K562 (cell line): ENCODE results near the gene GABPB2. TPM values are rescaled to one million over a fixed set of nuclear protein-coding genes. Genes with fewer than 3 reads are reported as not detected.
A peak's percentile ranks its signal among the peaks of the same experiment; 100 is the strongest.

Source experiments
- ATAC-seq: fragments of 200-7000 bp; cut with Tn5 transposase; 3 replicates; pipeline ENCODE4 v1.9.1; 2020; ENCODE audit warnings: moderate library complexity
- BruUV-seq: library from RNA; stranded (reverse); fragments of 400-500 nt; replicated peaks from 2 replicates; lab custom pipeline; 2021; lab: Mats Ljungman, UMichigan
- CTCF ChIA-PET: fragments of 300-600 bp; formaldehyde crosslinking; extraction: SDS; loops from one replicate; lab custom pipeline; 2021; ENCODE audit warnings: low intra/inter-chr PET ratio; lab: Yijun Ruan, JAX
- POLR2A ChIA-PET: fragments of 300-600, 350-650 bp; sonication (Branson Sonifier 250); formaldehyde crosslinking; extraction: SDS; loops from one replicate; lab custom pipeline; 2021; ENCODE audit warnings: antibody characterized with exemption, inconsistent platforms; lab: Yijun Ruan, JAX
- DNase-seq, 4 experiments: peaks; one replicate each; pipeline versions ENCODE4 v3.0.0 to v3.0.0-alpha.2; 2011 to 2018; ENCODE audit warnings: low spot score in 3 of 4, mixed read lengths in 3 of 4; ENCODE audit errors: extremely low read depth in 1 of 4
- FAIRE-seq: peaks from 2 replicates; lab custom pipeline; 2011; peaks lifted over from hg19 to GRCh38; lab: Jason Lieb, UNC
- H2AFZ ChIP-seq: 2 replicates; pipeline ENCODE4 v1.6.0; 2011; ENCODE audit warnings: low read depth, low read length, control low read depth, inconsistent platforms
- H3K27ac ChIP-seq: fragments of 200-600 bp; 3 replicates; pipeline ENCODE4 v1.8.0; 2011; ENCODE audit warnings: low read depth, mild to moderate bottlenecking, control low read depth, inconsistent platforms, low read length, moderate library complexity, mixed read lengths; ENCODE audit errors: extremely low read depth
- H3K27me3 ChIP-seq, 2 experiments: fragments of 300-600 bp in 1 of 2; 2 replicates in 1 of 2; 3 replicates in 1 of 2; pipeline versions ENCODE4 v1.6.0 to v1.8.0; 2011; ENCODE audit warnings: inconsistent platforms in 2 of 2, low read length in 2 of 2, mild to moderate bottlenecking in 1 of 2, mixed read lengths in 1 of 2, moderate library complexity in 1 of 2; ENCODE audit not compliant: control insufficient read depth in 2 of 2, insufficient read depth in 2 of 2
- H3K36me3 ChIP-seq: fragments of 300-600 bp; 3 replicates; pipeline ENCODE4 v1.8.0; 2011; ENCODE audit warnings: mild to moderate bottlenecking, low read length, inconsistent platforms; ENCODE audit not compliant: control insufficient read depth, insufficient read depth
- H3K4me1 ChIP-seq, 2 experiments: fragments of 200-600 bp in 1 of 2; replicated peaks in 1 of 2; 2 replicates in 1 of 2; 3 replicates in 1 of 2; pipeline versions ENCODE4 v1.5.1 to v1.8.0; 2011; ENCODE audit warnings: inconsistent platforms in 2 of 2, low read length in 2 of 2, mild to moderate bottlenecking in 1 of 2, mixed read lengths in 1 of 2, moderate library complexity in 1 of 2; ENCODE audit not compliant: control insufficient read depth in 2 of 2, insufficient read depth in 2 of 2
- H3K4me2 ChIP-seq: 2 replicates; pipeline ENCODE4 v1.6.1; 2011; ENCODE audit warnings: low read length, control low read depth, inconsistent platforms, mixed read lengths; ENCODE audit not compliant: insufficient read depth
- H3K4me3 ChIP-seq: fragments of 200-600 bp; sonication (generic), shearing (Covaris generic); 2 replicates; pipeline ENCODE4 v1.5.1; 2016; ENCODE audit warnings: control low read depth, inconsistent platforms
- H3K79me2 ChIP-seq: fragments of 200-600 bp; 3 replicates; pipeline ENCODE4 v1.8.0; 2011; ENCODE audit warnings: low read length, inconsistent platforms; ENCODE audit not compliant: control insufficient read depth, insufficient read depth
- H3K9ac ChIP-seq, 2 experiments: 2 replicates each; pipeline versions ENCODE4 v1.6.0 to v1.6.1; 2011; ENCODE audit warnings: low read depth in 2 of 2, low read length in 2 of 2, control low read depth in 1 of 2, inconsistent platforms in 1 of 2, mild to moderate bottlenecking in 1 of 2, mixed read lengths in 1 of 2; ENCODE audit not compliant: insufficient read depth in 1 of 2
- H3K9me1 ChIP-seq: one replicate; pipeline ENCODE4 v1.6.0; 2011; ENCODE audit warnings: inconsistent platforms, mild to moderate bottlenecking, low read length, moderate library complexity; ENCODE audit not compliant: control insufficient read depth, insufficient read depth
- H3K9me3 ChIP-seq: replicated peaks from 2 replicates; pipeline ENCODE4 v1.5.1; 2011; ENCODE audit warnings: low read depth, low read length, inconsistent platforms; ENCODE audit not compliant: control insufficient read depth, insufficient read depth
- H4K20me1 ChIP-seq: replicated peaks from 2 replicates; pipeline ENCODE4 v1.6.1; 2011; ENCODE audit warnings: low read length, inconsistent platforms, mixed read lengths; ENCODE audit not compliant: control insufficient read depth, insufficient read depth
- GABPB1 ChIP-seq: sonication (generic); formaldehyde crosslinking; IDR thresholded peaks from 2 replicates; pipeline ENCODE4 v1.8.0; 2022; ENCODE audit warnings: mild to moderate bottlenecking, missing genetic modification reagents
- HDAC1 ChIP-seq, 2 experiments: fragments of 450-650 bp; IDR thresholded peaks; 2 replicates each; pipeline ENCODE4 v1.6.1; 2016 to 2017; ENCODE audit warnings: inconsistent platforms in 1 of 2, mild to moderate bottlenecking in 1 of 2, moderate library complexity in 1 of 2
- HOXB6 ChIP-seq: fragments of 250-450 bp; sonication (Bioruptor Pico); IDR thresholded peaks from 2 replicates; pipeline ENCODE4 v1.5.1; 2022; ENCODE audit warnings: mild to moderate bottlenecking, borderline replicate concordance
- MYNN ChIP-seq, 2 experiments: sonication (generic); formaldehyde crosslinking in 1 of 2; IDR thresholded peaks; 2 replicates each; pipeline versions ENCODE4 v1.5.0 to v1.6.1; 2016 to 2020; ENCODE audit warnings: antibody characterized with exemption in 1 of 2, missing genetic modification reagents in 1 of 2
- ZNF140 ChIP-seq: fragments of 250-450 bp; sonication (Bioruptor Pico); IDR thresholded peaks from 2 replicates; pipeline ENCODE4 v1.8.0; 2021; ENCODE audit warnings: moderate library complexity, mild to moderate bottlenecking, inconsistent platforms
- WGBS: fragments of 100-300 bp; shearing (Covaris generic); methylation state at CpG from one replicate; pipeline ENCODE4 v1.1.6; 2016; ENCODE audit warnings: low coverage, mixed read lengths; ENCODE audit not compliant: insufficient coverage; ENCODE audit errors: missing lambda C conversion rate; 5-methylcytosine and 5-hydroxymethylcytosine counted together
- in situ Hi-C: fragments of 300-500 bp; cut with MboI; formaldehyde crosslinking; loops from 4 replicates; pipeline ENCODE4 v1.15.0; 2018; ENCODE audit warnings: inconsistent platforms, mixed read lengths
- intact Hi-C: fragments of 100-400 bp; cut with micrococcal nuclease; formaldehyde crosslinking; loops from 2 replicates; pipeline ENCODE4 v1.14.2; 2022
- polyA plus RNA-seq, 8 experiments: library from polyadenylated mRNA; depleted of rRNA in 4 of 8; stranded (reverse) in 5 of 8; unstranded in 3 of 8; fragments of >200 nt; fragmentation: Nextera tagmentation in 2 of 8; fragmentation: Illumina TruSeq in 1 of 8; extraction: Ambion mirVana in 2 of 8; extraction: Trizol in 1 of 8; gene quantifications; 2 replicates each; pipeline versions ENCODE4 v1.2.1 to v1.2.3, GENCODE V29; 2011 to 2014; ENCODE audit warnings: inconsistent platforms in 1 of 8, missing spikeins in 1 of 8
- total RNA-seq, 7 experiments: library from RNA; depleted of rRNA in 6 of 7; stranded (reverse); fragments of >200 nt in 6 of 7; fragmentation: Illumina TruSeq in 2 of 7; extraction: Trizol in 2 of 7; gene quantifications; 2 replicates each; pipeline versions ENCODE4 v1.2.1 to v1.2.3, GENCODE V29; 2011 to 2021; ENCODE audit warnings: low replicate concordance in 1 of 7
- TF ChIP-seq, protein P1 (sequence below): fragments of 250-450 bp; sonication (Bioruptor Pico); IDR thresholded peaks from 2 replicates; pipeline ENCODE4 v1.8.0; 2021; ENCODE audit warnings: mild to moderate bottlenecking, moderate library complexity
- TF ChIP-seq, protein P2 (sequence below), 2 experiments: fragments of 450-650 bp in 1 of 2; sonication (generic) in 1 of 2; formaldehyde crosslinking in 1 of 2; IDR thresholded peaks in 1 of 2; conservative IDR thresholded peaks in 1 of 2; 2 replicates each; pipeline versions ENCODE4 v1.6.1 to v1.8.1; 2016 to 2023; ENCODE audit warnings: mild to moderate bottlenecking in 2 of 2, moderate library complexity in 2 of 2, inconsistent platforms in 1 of 2, missing genetic modification reagents in 1 of 2
- TF ChIP-seq, protein P3 (sequence below): sonication (generic); formaldehyde crosslinking; IDR thresholded peaks from 2 replicates; pipeline ENCODE4 v1.8.1; 2023; ENCODE audit warnings: missing genetic modification reagents, mild to moderate bottlenecking, borderline replicate concordance
- TF ChIP-seq, protein P4 (sequence below), 3 experiments: fragments of 200-800 bp in 1 of 3; fragments of 250-450 bp in 1 of 3; fragments of 450-650 bp in 1 of 3; sonication (Bioruptor Pico) in 1 of 3; sonication (Bioruptor generic) in 1 of 3; formaldehyde crosslinking in 1 of 3; IDR thresholded peaks; 2 replicates each; pipeline versions ENCODE4 v1.6.1 to v1.8.0; 2016 to 2022; ENCODE audit warnings: mild to moderate bottlenecking in 2 of 3, missing genetic modification characterization in 2 of 3, missing compliant biosample characterization in 1 of 3, moderate library complexity in 1 of 3

The GABPB2 gene
- total and polyA plus RNA-seq, 9 of the 15 experiments (the other 6 are each of a cell fraction or from before 2014, with no cell fraction given) = 2.2 to 13.3 (median 6.1) TPM

DNA sequence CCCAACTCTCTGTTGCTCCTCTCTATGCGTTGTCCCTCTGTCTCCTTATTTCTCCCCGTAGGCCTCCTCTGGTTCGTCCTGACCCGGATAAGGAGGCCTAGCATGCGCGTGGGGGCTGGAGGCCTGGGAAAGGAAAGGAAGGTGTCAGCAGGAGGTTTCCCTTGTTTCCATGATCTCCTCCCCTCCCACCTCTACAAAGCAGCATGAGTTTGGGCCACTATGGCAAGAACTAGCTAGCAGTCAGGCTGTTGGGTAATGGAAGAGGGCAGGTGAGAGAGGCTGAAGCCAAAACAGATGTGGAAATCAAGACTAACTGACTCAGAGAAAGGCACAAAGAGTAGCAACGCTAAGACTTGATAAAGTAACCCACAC lies 76.6 kb downstream of the GABPB2 start:
- H3K4me1 ChIP-seq = peaks cover 20 to 43% of the 10 kb centered on the region in 2 experiments; a peak in 4 of 5 replicates
- DNase-seq = peak in 1 of 4 experiments; percentile 43
- H4K20me1 ChIP-seq = no peaks in the 10 kb centered on the region; the same call in 1 of the 2 replicates
- no peak; the same call in 1 of the 3 replicates for ATAC-seq
- peak overlapping the region; percentile 59 for H3K4me3 ChIP-seq
- ChIA-PET POLR2A (interaction anchor here (1.0 kb wide), 1 partner anchor 135 kb away, joined by 4 read pairs; no protein-coding TSS in a partner anchor), CTCF (no interaction called here)
- peak overlapping the region; percentile 39; the same call in 1 of the 3 replicates for H3K27ac ChIP-seq
- 11% methylated on average over 7 of the region's 7 CpGs for WGBS
- H3K9ac ChIP-seq = peak overlapping the region; percentile 40 to 87
- FAIRE-seq = peak; percentile 55
- H3K36me3 ChIP-seq = no peaks in the 10 kb centered on the region
- intact Hi-C loops (no loop called here), in situ Hi-C loops (no loop called here)
- H3K9me1 ChIP-seq = no peaks in the 10 kb centered on the region
- H3K27me3 ChIP-seq = no peaks in the 10 kb centered on the region
- peak overlapping the region; percentile 82 for H3K4me2 ChIP-seq
- no TSS peak for BruUV-seq
- no peaks in the 10 kb centered on the region for H3K9me3 ChIP-seq
- peak overlapping the region; percentile 82 for H2AFZ ChIP-seq
- H3K79me2 ChIP-seq = no peaks in the 10 kb centered on the region
- TF ChIP-seq, protein P1, sequence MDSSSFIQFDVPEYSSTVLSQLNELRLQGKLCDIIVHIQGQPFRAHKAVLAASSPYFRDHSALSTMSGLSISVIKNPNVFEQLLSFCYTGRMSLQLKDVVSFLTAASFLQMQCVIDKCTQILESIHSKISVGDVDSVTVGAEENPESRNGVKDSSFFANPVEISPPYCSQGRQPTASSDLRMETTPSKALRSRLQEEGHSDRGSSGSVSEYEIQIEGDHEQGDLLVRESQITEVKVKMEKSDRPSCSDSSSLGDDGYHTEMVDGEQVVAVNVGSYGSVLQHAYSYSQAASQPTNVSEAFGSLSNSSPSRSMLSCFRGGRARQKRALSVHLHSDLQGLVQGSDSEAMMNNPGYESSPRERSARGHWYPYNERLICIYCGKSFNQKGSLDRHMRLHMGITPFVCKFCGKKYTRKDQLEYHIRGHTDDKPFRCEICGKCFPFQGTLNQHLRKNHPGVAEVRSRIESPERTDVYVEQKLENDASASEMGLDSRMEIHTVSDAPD (CRISPR knock-in tag) = no peak
- TF ChIP-seq HOXB6 (CRISPR knock-in tag) (no peak), MYNN (IDR thresholded peaks at IDR 0.05) (no peak), MYNN (CRISPR knock-in tag; IDR thresholded peaks at IDR 0.05) (no peak), HDAC1 (IDR thresholded peaks at IDR 0.05) (0 out of 4 replicates have a peak, but pooled peaks of 1 of the 2 experiments have one; percentile 39), GABPB1 (CRISPR knock-in tag) (0 out of 2 replicates have a peak, but pooled peaks have one; percentile 2), ZNF140 (CRISPR knock-in tag) (no peak)
- TF ChIP-seq, protein P2, sequence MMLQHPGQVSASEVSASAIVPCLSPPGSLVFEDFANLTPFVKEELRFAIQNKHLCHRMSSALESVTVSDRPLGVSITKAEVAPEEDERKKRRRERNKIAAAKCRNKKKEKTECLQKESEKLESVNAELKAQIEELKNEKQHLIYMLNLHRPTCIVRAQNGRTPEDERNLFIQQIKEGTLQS (IDR thresholded peaks at IDR 0.05) = no peak
- TF ChIP-seq, protein P2 (CRISPR knock-in tag; conservative IDR thresholded peaks at IDR 0.05) = no peak
- TF ChIP-seq, protein P3, sequence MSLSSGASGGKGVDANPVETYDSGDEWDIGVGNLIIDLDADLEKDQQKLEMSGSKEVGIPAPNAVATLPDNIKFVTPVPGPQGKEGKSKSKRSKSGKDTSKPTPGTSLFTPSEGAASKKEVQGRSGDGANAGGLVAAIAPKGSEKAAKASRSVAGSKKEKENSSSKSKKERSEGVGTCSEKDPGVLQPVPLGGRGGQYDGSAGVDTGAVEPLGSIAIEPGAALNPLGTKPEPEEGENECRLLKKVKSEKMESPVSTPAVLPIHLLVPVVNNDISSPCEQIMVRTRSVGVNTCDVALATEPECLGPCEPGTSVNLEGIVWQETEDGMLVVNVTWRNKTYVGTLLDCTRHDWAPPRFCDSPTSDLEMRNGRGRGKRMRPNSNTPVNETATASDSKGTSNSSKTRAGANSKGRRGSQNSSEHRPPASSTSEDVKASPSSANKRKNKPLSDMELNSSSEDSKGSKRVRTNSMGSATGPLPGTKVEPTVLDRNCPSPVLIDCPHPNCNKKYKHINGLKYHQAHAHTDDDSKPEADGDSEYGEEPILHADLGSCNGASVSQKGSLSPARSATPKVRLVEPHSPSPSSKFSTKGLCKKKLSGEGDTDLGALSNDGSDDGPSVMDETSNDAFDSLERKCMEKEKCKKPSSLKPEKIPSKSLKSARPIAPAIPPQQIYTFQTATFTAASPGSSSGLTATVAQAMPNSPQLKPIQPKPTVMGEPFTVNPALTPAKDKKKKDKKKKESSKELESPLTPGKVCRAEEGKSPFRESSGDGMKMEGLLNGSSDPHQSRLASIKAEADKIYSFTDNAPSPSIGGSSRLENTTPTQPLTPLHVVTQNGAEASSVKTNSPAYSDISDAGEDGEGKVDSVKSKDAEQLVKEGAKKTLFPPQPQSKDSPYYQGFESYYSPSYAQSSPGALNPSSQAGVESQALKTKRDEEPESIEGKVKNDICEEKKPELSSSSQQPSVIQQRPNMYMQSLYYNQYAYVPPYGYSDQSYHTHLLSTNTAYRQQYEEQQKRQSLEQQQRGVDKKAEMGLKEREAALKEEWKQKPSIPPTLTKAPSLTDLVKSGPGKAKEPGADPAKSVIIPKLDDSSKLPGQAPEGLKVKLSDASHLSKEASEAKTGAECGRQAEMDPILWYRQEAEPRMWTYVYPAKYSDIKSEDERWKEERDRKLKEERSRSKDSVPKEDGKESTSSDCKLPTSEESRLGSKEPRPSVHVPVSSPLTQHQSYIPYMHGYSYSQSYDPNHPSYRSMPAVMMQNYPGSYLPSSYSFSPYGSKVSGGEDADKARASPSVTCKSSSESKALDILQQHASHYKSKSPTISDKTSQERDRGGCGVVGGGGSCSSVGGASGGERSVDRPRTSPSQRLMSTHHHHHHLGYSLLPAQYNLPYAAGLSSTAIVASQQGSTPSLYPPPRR = no peak
- TF ChIP-seq, protein P4, sequence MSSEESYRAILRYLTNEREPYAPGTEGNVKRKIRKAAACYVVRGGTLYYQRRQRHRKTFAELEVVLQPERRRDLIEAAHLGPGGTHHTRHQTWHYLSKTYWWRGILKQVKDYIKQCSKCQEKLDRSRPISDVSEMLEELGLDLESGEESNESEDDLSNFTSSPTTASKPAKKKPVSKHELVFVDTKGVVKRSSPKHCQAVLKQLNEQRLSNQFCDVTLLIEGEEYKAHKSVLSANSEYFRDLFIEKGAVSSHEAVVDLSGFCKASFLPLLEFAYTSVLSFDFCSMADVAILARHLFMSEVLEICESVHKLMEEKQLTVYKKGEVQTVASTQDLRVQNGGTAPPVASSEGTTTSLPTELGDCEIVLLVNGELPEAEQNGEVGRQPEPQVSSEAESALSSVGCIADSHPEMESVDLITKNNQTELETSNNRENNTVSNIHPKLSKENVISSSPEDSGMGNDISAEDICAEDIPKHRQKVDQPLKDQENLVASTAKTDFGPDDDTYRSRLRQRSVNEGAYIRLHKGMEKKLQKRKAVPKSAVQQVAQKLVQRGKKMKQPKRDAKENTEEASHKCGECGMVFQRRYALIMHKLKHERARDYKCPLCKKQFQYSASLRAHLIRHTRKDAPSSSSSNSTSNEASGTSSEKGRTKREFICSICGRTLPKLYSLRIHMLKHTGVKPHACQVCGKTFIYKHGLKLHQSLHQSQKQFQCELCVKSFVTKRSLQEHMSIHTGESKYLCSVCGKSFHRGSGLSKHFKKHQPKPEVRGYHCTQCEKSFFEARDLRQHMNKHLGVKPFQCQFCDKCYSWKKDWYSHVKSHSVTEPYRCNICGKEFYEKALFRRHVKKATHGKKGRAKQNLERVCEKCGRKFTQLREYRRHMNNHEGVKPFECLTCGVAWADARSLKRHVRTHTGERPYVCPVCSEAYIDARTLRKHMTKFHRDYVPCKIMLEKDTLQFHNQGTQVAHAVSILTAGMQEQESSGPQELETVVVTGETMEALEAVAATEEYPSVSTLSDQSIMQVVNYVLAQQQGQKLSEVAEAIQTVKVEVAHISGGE (CRISPR knock-in tag; IDR thresholded peaks at IDR 0.05) = no peak
